Smooth muscle cell of the brain vasculature (primary cell): ENCODE results near the gene SBSN.
A peak's percentile ranks its signal among the peaks of the same experiment; 100 is the strongest.

Experiments
- DNase-seq: peaks from one replicate; pipeline ENCODE4 v3.0.0-alpha.2; 2012; ENCODE audit warnings: low read depth, low spot score

The SBSN gene

DNA sequence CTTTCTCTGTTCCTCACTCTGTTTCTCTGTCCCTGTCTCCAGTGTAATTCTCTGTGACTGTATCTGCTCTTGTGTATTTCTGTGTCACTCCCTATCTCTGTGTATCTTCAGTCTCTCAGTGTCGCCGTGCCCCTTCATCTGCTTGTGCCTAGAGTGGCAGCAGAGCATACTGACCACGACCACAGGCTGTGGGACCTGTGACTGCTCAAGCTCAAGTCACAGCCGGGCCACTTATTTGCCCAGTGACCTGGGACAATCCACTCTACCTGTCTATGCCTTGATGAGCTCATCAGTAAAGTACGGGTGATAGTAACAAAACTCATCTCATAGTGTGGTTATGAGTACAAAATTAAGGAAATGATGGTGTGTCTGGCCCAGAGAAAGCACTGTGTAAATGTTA is 26.0 kb upstream of the SBSN start:
- no peak for DNase-seq

- no peak for DNase-seq
These were observed 25.4 kb upstream of the SBSN start for GRCh38 chr19:35553385-35554000.

DNA sequence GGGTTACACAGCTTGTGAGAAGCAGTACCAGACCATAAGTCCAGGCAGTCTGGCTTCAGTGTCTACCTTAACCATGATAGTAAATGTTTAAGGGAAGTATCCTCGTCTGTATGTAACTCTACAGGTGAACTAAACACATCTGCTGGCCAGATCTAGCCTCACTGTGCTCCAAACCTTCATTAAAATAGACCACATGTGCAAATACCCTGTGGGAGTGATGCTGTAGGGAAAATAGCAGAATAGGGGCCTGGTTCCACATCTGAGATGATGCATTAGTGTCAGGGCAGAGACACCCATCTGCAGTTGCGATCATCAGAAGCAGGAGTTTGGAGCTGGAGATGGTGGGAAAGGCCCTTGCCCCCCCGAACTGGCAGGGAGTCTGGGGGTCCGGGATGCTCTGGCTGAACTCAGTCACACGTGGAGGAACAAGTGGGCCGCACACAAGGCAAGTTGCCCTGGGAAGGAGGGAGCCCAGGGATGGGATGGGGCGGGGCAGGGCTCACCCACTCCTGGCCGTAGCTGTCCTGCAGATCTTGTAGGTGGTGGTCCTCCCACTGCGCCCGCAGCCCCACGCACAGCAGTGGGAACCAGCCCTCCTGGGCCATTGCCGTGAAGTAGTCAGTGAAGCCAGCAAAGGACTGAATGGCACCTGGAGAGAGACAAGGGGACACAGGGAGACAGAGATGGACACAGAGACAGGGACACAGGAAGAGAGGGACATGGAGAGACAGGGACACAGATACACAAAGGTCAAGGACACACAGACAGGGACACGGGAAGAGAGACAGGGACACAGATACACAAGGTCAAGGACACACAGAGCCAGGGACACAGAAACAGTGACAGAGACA is 24.6 kb upstream of the SBSN start:
- DNase-seq = no peak

DNA sequence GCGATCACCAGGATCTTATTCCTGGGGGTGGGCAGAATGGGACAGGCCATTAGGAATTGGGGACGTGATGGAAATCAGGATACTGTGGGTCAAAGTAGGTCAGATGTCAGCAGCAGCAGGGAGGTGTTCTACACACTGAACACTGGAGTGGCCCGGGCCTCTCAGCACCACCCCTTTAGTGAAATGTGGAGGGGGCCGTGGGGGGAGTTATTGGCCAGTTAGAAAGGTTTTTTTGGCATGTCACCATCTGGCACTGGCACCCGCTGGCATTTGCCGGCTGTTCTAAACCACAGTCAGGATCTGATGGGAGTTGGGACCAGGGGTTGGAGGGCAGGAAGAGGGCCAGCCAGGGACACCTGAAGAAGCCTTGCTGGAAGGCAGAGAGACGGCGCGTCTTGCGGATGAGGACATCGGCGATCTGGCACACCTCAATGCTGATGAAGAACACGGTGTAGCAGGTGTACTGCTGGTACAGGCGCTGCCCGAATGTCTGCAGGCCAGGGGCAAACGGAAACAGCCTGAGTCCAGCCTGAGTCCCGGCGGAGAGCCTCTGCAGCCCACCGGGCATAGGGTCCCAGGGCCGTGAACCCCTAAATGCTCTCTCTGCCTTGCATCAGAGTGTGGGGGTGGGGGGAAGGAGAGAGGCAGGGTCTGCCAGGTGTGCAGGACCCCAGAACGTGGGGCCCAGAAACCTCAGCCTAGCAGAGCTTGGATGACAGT is 23.1 kb upstream of the SBSN start:
- DNase-seq = no peak

DNA sequence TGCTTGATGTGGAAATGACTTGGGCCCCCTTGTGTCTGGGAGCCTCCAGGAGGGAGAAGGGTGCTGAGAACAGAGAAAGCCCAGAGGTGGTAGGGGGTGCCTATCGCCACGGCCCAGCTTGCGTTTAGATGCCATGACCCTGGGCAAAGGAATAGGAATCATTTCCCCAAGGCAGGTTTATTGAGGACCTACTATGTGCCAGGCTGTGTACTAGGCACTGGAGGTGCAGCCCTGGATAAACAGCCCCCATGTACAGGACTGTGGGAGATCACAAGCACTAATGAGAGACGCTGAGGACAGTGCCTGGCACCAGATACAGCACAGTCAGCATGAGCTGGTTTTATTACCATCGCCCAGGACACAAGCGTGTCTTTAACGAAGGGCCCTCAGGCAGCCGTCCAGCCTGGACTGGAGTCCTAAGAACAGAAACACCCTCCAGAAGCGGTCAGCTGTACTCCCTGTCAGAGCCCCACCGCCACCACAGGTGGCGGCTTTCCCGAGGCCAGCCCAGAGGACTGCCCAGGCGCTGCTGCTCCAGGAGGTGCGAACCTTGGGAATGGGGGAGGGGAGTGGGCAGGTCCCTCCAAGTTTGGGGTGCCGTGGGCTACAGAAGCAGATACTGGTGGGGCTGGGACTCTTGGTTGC is 21.9 kb upstream of the SBSN start:
- DNase-seq = no peak

- no peak for DNase-seq
These were observed 21.2 kb upstream of the SBSN start for GRCh38 chr19:35549174-35549788.

- DNase-seq = no peak
These were observed 18.4 kb upstream of the SBSN start for GRCh38 chr19:35546532-35546931.

DNA sequence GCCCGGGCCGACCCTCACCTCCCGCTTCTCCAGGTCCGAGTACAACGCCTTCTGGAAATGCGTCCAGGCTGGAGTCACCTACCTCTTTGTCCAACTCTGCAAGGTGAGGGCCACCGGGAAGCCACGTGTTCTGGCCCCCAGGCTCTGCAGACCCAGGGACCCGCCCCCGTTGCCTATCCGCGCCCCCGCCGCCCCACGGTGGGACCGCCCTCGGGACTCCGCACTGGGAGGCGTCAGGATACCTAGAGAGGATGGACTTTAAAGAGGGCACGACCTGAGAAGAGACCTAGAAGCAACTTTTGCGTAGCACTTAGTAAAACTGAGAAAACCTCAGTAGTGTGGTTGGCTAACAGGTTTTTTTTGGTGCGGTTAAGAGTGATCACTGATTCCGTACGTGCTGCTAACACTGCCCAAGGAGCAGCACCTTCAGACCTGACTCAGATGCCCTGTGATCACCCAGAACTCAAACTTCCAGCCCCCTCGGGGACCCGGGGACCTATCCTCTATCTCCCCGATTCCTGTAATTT is 17.8 kb upstream of the SBSN start:
- DNase-seq = no peak

DNA sequence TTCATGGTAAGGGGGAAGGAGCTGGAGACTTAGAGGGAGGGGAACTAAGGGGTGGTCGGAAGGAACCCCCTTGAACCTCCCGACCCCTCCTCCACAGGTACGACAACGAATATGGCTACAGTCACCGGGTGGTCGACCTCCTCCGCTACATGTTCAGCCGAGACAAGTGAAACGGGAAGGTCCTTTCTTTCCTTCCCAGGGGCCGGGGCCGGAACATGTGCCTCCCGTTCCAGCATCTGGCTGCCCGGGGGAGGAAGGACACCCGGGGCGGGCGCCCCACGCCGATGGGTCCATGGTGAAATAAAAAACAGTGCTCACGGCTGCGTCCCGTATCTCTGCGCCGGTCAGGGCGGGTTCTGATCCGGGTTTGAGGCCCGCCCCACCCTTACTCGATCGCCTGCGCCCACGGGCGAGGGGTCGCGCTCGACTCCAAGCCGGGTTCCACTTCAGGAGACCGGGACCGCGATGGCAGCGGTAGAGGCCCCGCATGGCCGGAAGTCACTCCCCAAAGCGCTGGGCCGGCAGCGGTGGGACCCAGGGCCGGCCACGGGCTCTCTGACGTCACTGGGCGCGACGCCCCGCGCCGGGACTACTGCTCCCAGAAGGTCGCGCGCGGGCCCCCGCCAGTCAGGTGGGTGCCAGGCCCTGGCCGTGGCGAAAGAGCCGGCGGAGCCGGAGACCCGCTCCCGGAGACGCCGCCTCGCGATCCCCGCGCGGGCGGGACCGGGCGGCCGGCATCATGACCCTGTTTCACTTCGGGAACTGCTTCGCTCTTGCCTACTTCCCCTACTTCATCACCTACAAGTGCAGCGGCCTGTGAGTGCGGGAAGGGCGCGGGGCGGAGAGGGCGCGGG is 17.1 kb upstream of the SBSN start, which contains the start of gene TMEM147:
TMEM147 (plus strand) TSS at position 626 of the 854 bp plus-strand sequence; CDS start at position 740, 114 bp downstream.
- DNase-seq = peak; percentile 50

- no peak for DNase-seq
These were observed 16.1 kb upstream of the SBSN start for GRCh38 chr19:35544110-35544802.

- DNase-seq = no peak
These were observed 15.4 kb upstream of the SBSN start for GRCh38 chr19:35543280-35544109.

DNA sequence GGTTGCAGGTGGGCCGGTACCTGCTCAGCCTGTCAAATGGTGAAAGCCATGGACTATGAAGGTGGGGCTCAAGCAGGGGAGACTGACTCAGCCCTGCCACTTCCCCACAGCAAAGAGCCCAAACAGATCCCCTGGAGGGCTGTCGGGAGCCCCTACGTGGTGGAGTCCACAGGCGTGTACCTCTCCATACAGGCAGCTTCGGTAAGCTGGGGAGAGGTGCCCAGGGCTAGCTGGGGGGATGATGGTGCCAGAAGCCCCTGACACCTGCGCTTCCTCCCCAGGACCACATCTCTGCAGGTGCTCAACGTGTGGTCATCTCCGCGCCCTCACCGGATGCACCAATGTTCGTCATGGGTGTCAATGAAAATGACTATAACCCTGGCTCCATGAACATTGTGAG is 14.1 kb upstream of the SBSN start:
- no peak for DNase-seq

GRCh38 chr19:35540356-35540927 is 12.3 kb upstream of the SBSN start:
- DNase-seq = no peak

GRCh38 chr19:35539850-35540249 is 11.7 kb upstream of the SBSN start:
- DNase-seq = no peak

DNA sequence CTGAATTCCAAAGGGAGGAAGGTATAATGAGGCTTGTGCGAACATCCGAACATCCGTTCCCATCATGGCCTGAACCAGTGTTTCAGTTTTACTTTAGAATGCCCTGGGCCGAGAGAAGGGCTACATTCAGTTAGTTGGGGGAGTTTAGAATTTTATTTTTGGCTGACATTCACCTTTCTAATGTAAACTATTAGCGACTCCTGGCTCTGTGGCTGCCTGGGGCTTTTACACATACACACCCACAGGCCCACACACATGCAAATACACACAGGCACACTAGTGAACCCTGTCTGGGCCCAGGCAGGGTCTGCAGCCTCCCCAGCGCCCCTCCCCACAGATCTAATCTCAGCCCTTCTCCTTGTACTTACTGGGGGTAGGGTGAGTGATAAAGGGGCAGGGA is 11.2 kb upstream of the SBSN start:
- DNase-seq = no peak

DNA sequence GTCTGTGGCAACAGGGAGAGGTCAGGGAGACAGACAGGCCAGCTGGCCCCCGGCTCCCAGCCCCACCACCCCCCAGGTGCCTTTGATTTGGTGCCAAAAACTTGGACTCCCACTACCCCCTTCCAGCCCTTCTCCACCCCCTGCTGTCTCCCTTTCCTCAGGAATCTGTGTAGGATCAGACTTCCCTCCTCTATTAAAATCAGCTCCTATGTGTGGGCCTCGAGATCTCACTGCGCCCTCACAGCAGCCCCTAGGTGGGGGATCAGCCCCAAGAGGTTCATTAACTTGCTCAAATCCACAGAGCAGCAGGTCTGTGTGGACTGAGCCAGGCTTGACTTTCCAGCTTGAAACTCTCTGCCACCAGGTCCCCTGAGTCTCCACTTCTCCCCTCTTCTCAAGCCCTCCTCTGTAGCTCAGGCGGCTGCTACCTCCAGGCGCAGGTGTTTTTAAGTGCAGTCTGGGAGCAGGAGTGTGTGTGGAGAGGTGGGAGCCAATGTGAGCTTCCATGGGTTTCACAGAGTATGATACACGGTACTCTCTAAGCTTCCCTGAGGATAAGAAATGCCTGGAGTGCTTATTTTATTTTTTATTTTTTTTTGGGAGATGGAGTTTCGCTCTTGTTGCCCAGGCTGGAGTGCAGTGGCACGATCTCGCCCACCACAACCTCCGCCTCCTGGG is 6.8 kb upstream of the SBSN start:
- no peak for DNase-seq

GRCh38 chr19:35533822-35534392 is 5.8 kb upstream of the SBSN start:
- DNase-seq = no peak
